Common myeloid progenitor, CD34-positive (primary cell): Measurements from ENCODE around the gene ITGAV. TPM values are rescaled to one million over a fixed set of nuclear protein-coding genes. Genes with fewer than 3 reads are reported as not detected.

Source experiments
- CTCF ChIA-PET: fragments of 350-600 bp; sonication (Branson Sonifier 250); formaldehyde crosslinking; loops from one replicate; lab custom pipeline; 2021; ENCODE audit warnings: antibody characterized with exemption; lab: Charles Lee
- POLR2A ChIA-PET: fragments of 350-600 bp; sonication (Branson Sonifier 250); formaldehyde crosslinking; loops from one replicate; lab custom pipeline; 2021; ENCODE audit warnings: antibody characterized with exemption; lab: Charles Lee
- DNase-seq, 3 donors: peaks; one replicate each; pipeline versions ENCODE4 v3.0.0 to v3.0.0-alpha.2; 2013
- H3K27ac ChIP-seq, 2 experiments: 1 replicate in 1 of 2; 2 replicates in 1 of 2; pipeline ENCODE4 v1.7.0; 2013; ENCODE audit warnings: inconsistent platforms in 2 of 2, low read length in 2 of 2, mild to moderate bottlenecking in 2 of 2, low read depth in 1 of 2, moderate library complexity in 1 of 2; ENCODE audit not compliant: severe bottlenecking in 2 of 2, insufficient read depth in 1 of 2, poor library complexity in 1 of 2
- H3K27me3 ChIP-seq, 5 experiments: replicated peaks in 2 of 5; 1 replicate in 3 of 5; 2 replicates in 2 of 5; pipeline versions ENCODE4 v1.6.1 to v1.7.0; 2013; ENCODE audit warnings: low read length in 4 of 5, mild to moderate bottlenecking in 2 of 5, moderate library complexity in 2 of 5, inconsistent platforms in 1 of 5; ENCODE audit not compliant: insufficient read depth in 5 of 5, control insufficient read depth in 4 of 5
- H3K36me3 ChIP-seq, 4 experiments: 1 replicate in 2 of 4; 2 replicates in 2 of 4; pipeline versions ENCODE4 v1.6.1 to v1.7.0; 2013; ENCODE audit warnings: low read length in 3 of 4, control low read depth in 1 of 4, mild to moderate bottlenecking in 1 of 4; ENCODE audit not compliant: control insufficient read depth in 4 of 4, insufficient read depth in 4 of 4
- H3K4me1 ChIP-seq, 4 experiments: 1 replicate in 3 of 4; 2 replicates in 1 of 4; pipeline versions ENCODE4 v1.6.1 to v1.7.1; 2013; ENCODE audit warnings: low read length in 3 of 4, mild to moderate bottlenecking in 3 of 4, control low read depth in 1 of 4, inconsistent platforms in 1 of 4, moderate library complexity in 1 of 4; ENCODE audit not compliant: control insufficient read depth in 4 of 4, insufficient read depth in 4 of 4; ENCODE audit errors: control extremely low read depth in 1 of 4
- H3K4me3 ChIP-seq, 7 experiments: 1 replicate in 4 of 7; 2 replicates in 3 of 7; pipeline versions ENCODE4 v1.5.1 to v1.7.0; 2013; ENCODE audit warnings: mild to moderate bottlenecking in 7 of 7, low read length in 6 of 7, moderate library complexity in 6 of 7, inconsistent platforms in 2 of 7, low read depth in 2 of 7, control low read depth in 1 of 7; ENCODE audit not compliant: insufficient read depth in 4 of 7, control insufficient read depth in 1 of 7; ENCODE audit errors: extremely low read depth in 1 of 7
- H3K9me3 ChIP-seq, 5 experiments: 1 replicate in 4 of 5; 2 replicates in 1 of 5; pipeline versions ENCODE4 v1.6.1 to v1.7.1; 2013; ENCODE audit warnings: low read length in 4 of 5, mild to moderate bottlenecking in 2 of 5, inconsistent platforms in 1 of 5, low read depth in 1 of 5, moderate library complexity in 1 of 5; ENCODE audit not compliant: control insufficient read depth in 4 of 5, insufficient read depth in 2 of 5; ENCODE audit errors: control extremely low read depth in 1 of 5
- WGBS: methylation state at CpG from one replicate; pipeline ENCODE4 v1.1.5; 2013; ENCODE audit not compliant: insufficient coverage; 5-methylcytosine and 5-hydroxymethylcytosine counted together
- polyA plus RNA-seq: library from polyadenylated mRNA; unstranded; fragments of 120-200 nt; gene quantifications from one replicate; pipeline ENCODE4 v1.2.1, GENCODE V29; 2013

Gene ITGAV
- polyA plus RNA-seq, result 11.7 TPM

- ChIA-PET POLR2A (interaction anchor here (0.5 to 0.9 kb wide), 3 partner anchors 67 to 102 kb away, joined by 3 read pairs; no protein-coding TSS in a partner anchor), CTCF (interaction anchor here (0.7 to 2.0 kb wide), 8 partner anchors 10 to 72 kb away, joined by 3 to 8 read pairs (median 3); no protein-coding TSS in a partner anchor)
- Histone ChIP-seq H3K4me3 (peak within 1 kb of the TSS; percentile 83 to 99 (median 93)), H3K4me1 (peaks cover 7 to 20% (median 16%) of the 10 kb centered on the region in 4 experiments), H3K27me3 (no peaks in the 10 kb centered on the region), H3K36me3 (no peaks in the 10 kb centered on the region), H3K27ac (peak within 1 kb of the TSS; percentile 62 to 87), H3K9me3 (no peaks in the 10 kb centered on the region)
- DNase-seq, result peak; percentile 91 to 96 (median 94)
- WGBS, result under 1% methylated on average over 61 of the region's 71 CpGs
Measured at GRCh38 chr2:186589612-186590349, at the start of gene ITGAV. TSS of gene ITGAV (plus strand) at chr2:186590056. CDS start at chr2:186590339, 283 bp downstream.

- Histone ChIP-seq H3K27me3 (no peaks in the 10 kb centered on the region), H3K36me3 (no peaks in the 10 kb centered on the region), H3K27ac (no peak overlapping the region), H3K4me3 (no peak overlapping the region), H3K4me1 (no peaks in the 10 kb centered on the region), H3K9me3 (no peaks in the 10 kb centered on the region)
- 100% methylated on average over 1 of the region's 4 CpGs for WGBS
- DNase-seq, result no peak
- ChIA-PET CTCF (no interaction called here), POLR2A (no interaction called here)
Measured at GRCh38 chr2:186540941-186541340, 48.9 kb upstream of the ITGAV start.

GRCh38 chr2:186542002-186542401 lies 47.9 kb upstream of the ITGAV start:
- no peaks in the 10 kb centered on the region for H3K36me3 ChIP-seq
- WGBS, result 89% methylated on average over 1 of the region's 4 CpGs
- no peak overlapping the region for H3K4me3 ChIP-seq
- DNase-seq, result no peak
- CTCF ChIA-PET, result interaction anchor here (1.2 kb wide), 1 partner anchor 98 kb away, joined by 3 read pairs; no protein-coding TSS in a partner anchor
- no peak overlapping the region for H3K27ac ChIP-seq
- no peaks in the 10 kb centered on the region for H3K27me3 ChIP-seq
- H3K9me3 ChIP-seq, result no peaks in the 10 kb centered on the region
- no peaks in the 10 kb centered on the region for H3K4me1 ChIP-seq
- POLR2A ChIA-PET, result no interaction called here

GRCh38 chr2:186543561-186544131 lies 46.2 kb upstream of the ITGAV start:
- ChIA-PET POLR2A (no interaction called here), CTCF (no interaction called here)
- Histone ChIP-seq H3K36me3 (no peaks in the 10 kb centered on the region), H3K27me3 (no peaks in the 10 kb centered on the region), H3K4me3 (no peak overlapping the region), H3K9me3 (no peaks in the 10 kb centered on the region), H3K27ac (no peak overlapping the region), H3K4me1 (no peaks in the 10 kb centered on the region)
- no CpG with 5 or more reads among the region's 3 CpGs for WGBS
- no peak for DNase-seq

GRCh38 chr2:186544255-186544675 lies 45.6 kb upstream of the ITGAV start:
- no peaks in the 10 kb centered on the region for H3K27me3 ChIP-seq
- H3K4me3 ChIP-seq, result no peak overlapping the region
- ChIA-PET POLR2A (no interaction called here), CTCF (no interaction called here)
- H3K9me3 ChIP-seq, result no peaks in the 10 kb centered on the region
- no peak for DNase-seq
- no peak overlapping the region for H3K27ac ChIP-seq
- WGBS, result no CpG with 5 or more reads among the region's 1 CpG
- H3K36me3 ChIP-seq, result no peaks in the 10 kb centered on the region
- H3K4me1 ChIP-seq, result no peaks in the 10 kb centered on the region

- no peaks in the 10 kb centered on the region for H3K36me3 ChIP-seq
- no peak overlapping the region for H3K4me3 ChIP-seq
- ChIA-PET POLR2A (no interaction called here), CTCF (interaction anchor here (1.0 kb wide), 1 partner anchor 61 kb away, joined by 3 read pairs; no protein-coding TSS in a partner anchor)
- no peak overlapping the region for H3K27ac ChIP-seq
- H3K27me3 ChIP-seq, result no peaks in the 10 kb centered on the region
- no peak for DNase-seq
- no peaks in the 10 kb centered on the region for H3K4me1 ChIP-seq
- H3K9me3 ChIP-seq, result no peaks in the 10 kb centered on the region
- 0% methylated on average over 1 of the region's 1 CpG for WGBS
Measured at GRCh38 chr2:186546846-186547245, 43.0 kb upstream of the ITGAV start.
